GM12872 (cell line): ENCODE data around the gene SKOR1.

ENCODE experiments used
- TF ChIP-seq, protein P1 (sequence below): IDR thresholded peaks from 3 replicates; pipeline ENCODE4 v1.5.1; 2011; ENCODE audit warnings: low read depth, mild to moderate bottlenecking, low read length, moderate library complexity; ENCODE audit not compliant: insufficient read depth

The SKOR1 gene

DNA sequence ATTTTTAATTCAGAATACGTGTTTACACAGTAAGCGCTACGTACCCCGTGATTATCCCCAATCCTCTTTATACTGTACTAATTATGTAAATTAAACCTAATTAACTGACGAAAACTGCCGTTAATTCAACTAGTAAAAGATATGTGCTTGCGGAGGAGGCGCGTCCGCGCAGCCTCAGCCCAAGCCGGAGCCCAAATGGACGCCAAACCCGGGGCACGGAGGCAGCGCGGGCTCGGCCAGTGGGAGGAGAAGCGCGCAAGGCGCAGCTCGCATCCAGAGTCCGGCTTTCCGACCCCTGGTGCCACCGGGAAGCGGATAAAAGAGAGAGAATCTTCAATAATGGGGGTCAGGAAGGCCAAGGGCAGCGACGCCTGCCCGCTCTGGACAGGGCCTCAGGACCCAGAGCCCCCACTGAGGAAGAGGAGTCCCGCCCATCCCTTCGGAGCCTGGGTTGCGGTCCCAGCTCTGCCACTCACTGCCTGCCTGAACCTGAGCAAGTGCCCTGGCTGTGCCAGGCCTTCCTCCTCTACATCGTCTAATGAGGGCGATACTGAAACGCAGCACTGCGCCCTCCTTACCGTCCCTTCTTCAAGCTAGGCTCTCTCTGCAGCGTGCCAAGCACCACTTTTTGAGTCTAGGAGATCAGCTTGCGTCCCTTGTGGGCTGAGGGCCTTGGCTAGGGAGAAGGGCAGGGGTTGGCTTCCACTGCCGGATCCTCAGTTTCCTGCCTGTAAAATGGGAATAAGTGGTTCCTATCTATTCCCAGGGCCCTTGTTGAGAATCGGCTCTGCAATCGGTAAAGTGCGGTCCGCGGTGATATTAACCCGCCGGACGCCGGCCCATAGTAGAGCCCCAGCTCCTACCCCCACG lies 5.0 kb upstream of the SKOR1 start:
- TF ChIP-seq, protein P1, sequence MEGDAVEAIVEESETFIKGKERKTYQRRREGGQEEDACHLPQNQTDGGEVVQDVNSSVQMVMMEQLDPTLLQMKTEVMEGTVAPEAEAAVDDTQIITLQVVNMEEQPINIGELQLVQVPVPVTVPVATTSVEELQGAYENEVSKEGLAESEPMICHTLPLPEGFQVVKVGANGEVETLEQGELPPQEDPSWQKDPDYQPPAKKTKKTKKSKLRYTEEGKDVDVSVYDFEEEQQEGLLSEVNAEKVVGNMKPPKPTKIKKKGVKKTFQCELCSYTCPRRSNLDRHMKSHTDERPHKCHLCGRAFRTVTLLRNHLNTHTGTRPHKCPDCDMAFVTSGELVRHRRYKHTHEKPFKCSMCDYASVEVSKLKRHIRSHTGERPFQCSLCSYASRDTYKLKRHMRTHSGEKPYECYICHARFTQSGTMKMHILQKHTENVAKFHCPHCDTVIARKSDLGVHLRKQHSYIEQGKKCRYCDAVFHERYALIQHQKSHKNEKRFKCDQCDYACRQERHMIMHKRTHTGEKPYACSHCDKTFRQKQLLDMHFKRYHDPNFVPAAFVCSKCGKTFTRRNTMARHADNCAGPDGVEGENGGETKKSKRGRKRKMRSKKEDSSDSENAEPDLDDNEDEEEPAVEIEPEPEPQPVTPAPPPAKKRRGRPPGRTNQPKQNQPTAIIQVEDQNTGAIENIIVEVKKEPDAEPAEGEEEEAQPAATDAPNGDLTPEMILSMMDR, result no peak

GRCh38 chr15:67820992-67821783 lies 4.1 kb upstream of the SKOR1 start:
- TF ChIP-seq, protein P1, result no peak

DNA sequence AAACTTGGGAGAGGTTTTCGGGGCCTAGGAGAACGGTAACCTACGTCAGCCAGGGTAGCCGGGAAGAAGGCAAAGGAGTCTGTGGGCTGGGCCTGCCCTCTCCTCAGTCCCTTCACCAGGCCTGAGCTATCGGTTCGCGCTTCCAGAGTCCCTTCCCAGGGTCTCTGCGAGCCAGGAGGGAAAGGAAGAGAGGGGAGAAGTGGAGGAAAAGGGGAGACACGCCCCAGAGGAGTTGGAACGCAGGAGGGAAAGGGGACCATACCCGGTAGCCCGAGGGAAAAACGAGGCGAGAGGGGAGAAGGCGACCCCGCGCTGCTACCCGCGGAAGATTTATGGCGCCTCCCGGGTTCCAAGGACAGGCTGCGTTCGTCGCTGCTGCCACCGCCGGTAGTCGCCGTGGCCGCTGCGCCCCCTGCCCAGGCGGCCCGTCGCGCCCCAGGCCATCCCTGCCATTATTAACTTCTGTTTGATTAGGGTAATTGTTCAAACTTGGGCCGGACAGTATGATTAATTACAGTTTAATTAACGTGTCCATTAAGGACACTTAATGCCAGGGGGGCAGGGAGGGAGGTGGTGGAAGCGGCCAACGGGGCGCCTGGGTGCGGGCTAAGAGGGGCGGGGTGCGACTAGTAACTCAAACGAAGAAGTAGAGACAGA lies 3.4 kb upstream of the SKOR1 start:
- TF ChIP-seq, protein P1, result no peak

DNA sequence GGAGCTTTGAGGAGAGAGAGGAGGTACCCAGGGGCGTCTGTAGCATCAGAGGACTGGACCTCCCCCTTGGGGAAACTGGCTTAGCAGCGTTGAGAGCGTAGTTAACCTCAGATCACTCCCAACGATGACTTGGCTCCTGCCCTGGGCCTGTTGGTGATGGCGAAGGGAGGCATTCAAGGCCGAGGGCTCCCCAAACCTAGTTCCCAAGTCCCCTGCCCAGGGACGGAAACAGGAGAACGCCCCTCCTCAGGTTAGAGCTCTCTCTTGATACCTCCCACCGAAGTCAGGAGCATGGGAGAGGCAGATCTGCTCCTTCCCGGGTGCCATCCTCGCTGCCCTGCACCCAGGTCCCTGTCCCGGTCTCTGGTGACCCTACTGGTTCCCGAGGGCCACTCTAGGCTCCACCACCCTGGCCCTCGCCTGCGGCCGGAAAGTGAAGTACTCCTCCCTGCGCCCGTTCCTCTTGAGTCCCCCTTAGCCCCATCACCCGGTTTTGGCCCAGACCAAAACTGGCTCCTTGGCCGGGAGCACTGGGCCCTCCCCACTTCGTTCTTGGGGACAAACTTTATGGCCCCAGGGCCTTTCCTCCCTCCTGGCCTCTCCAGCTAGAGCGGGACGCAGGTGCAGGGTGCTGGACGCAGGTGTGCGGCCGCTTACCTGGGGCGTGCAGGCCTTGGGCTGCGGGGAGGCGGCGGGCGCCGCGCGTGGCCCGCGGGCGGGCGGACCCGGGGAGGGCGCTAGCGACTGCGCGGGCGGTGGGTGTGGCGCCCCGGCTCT lies 2.6 kb upstream of the SKOR1 start:
- TF ChIP-seq, protein P1, result no peak

- TF ChIP-seq, protein P1, result no peak
These were observed 1.8 kb upstream of the SKOR1 start for GRCh38 chr15:67823314-67824196.

DNA sequence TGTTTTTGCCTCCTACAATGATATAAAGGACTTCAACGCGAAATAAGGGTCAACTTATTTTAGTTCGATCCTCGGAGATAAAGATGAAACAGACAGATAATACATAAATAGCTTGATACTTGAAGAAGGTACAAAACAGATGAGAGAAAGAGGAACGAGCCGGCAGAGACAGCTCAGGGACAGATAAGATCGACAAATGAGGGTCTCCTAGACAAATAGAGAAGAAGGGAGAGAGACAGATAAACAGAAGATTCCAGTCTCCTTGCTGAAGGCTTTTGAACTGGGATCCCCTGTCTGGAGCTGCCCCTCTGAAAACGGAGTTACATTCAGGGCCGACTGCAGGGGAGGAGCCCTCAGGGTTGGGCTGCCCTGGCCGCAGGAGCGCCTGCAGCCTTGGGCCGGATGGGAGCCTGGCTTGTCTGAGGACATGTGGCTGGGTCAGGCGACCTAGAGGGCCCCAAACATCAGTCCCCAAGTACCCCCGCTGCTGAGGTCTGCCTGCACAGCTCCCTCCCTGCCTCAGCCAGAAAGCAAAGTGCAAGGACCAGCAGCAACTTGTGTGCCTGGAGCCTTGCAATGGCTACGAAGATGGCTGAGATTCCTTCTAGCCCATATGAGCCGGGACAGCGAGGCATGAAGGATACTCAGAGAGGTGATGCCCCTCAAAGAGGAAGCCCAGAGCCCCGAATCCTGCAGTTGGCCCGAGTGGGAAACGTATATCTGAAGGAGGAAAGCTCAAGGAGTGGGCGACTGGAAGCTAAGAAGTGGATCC lies 926 bp upstream of the SKOR1 start:
- TF ChIP-seq, protein P1, result no peak
